Raji (cell line): ENCODE measurements around the gene PAPPA.

Source experiments
- POLR2A ChIP-seq: IDR thresholded peaks from 2 replicates; pipeline ENCODE4 v1.6.1; 2011; ENCODE audit warnings: low read depth, low read length, control low read depth; ENCODE audit not compliant: insufficient read depth

PAPPA gene

DNA sequence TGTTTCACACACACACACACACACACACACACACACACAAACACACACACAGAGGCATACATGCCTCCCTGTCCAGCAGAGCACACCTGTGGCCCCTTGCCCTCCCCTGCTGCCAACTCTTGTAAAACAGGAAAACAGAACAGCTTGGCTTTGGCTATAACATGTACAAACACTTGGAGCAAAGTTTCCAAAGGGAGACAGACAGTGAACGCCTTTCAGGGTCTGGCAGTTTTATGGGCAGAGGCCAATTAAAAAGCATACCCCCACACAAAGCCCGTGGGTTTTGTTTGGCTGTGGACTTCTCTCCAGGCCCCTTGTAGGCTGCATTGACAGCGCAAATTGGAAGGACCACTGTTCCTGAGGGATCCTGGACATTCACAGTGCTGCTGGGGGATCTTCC, 265.6 kb downstream of the PAPPA start:
- TF ChIP-seq POLR2A, result no peak

DNA sequence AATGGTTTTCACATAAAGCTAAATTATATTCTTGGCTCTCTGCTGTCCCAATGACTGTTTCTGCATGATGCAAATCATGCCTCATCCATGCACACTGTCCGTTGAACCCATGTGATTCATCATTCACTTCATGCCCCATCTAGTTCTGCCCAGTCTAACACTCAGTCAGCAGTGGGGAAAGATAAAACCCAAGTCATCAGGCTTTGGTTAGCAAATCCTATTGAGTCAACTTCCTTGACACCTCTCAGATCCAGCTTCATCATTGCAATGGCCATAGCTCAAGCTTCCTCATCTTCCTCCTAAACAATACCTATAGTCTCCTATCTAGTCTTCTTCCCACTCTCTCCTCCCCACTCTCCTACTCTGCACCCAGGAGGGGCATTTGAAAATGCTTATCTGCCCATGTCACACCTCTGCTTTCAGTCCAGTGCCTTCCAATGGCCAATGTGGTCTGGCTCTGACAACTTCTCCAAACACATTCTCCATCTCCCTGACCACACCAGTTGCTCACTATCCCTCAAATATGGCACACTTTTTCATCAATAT, 267.5 kb downstream of the PAPPA start:
- TF ChIP-seq POLR2A, result no peak

DNA sequence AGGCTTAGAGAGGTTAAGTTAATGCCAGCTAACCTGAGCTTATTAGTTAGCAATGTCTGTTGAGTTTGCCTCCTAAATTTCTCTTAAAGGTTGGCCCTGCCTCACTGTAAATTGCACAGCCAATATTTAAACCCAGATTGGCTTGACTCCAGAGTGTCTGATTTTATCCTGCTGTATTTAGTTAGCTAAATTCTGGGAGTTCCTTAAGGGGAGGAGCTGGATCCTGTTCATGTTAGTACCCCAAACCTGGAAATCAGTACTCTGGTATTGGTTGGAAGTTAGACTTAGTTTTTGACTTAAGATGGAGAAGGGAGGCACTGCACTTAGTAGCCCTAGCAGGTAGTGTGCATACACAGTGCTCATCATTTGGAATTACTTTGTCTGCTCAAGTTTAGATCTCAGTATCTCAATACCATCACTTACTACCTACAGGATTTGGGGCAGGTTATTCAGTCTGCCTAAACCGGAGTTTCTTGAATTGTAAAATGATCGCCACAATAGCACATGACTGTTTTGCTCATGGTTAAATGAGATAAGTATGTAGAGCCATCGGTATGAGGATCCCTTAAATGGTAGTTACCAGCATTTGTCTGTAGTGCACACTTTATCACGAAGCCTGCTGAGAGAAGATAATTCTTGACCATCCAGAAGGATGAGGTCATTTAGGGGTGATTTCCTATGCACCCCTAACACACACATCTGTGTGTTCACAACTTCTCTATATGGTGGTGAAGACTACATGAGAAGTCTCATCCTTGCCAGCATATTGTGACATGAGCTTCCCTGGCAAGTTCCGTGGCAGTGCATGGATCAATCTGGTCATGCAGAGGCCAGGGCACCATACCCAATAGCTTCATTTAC, 268.8 kb downstream of the PAPPA start:
- TF ChIP-seq POLR2A, result no peak

DNA sequence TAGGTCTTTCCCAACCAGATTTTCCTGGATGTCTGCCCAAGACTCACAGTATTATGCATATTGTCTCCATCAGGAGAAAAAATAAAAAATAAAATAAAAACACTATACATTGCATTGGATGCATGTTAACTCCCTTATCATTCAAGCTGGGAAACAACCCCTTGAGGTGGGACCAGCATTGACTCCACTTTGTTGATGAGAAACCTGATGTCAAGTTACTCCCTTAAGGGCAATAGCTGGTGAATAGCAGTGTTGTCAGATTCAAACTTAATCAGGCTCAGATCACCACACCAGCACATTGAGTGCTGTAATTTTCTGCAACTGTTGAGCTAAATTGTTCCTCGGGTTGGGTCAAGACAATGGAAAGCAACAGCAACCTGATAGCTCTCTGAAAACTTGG, 269.6 kb downstream of the PAPPA start:
- TF ChIP-seq POLR2A, result no peak

DNA sequence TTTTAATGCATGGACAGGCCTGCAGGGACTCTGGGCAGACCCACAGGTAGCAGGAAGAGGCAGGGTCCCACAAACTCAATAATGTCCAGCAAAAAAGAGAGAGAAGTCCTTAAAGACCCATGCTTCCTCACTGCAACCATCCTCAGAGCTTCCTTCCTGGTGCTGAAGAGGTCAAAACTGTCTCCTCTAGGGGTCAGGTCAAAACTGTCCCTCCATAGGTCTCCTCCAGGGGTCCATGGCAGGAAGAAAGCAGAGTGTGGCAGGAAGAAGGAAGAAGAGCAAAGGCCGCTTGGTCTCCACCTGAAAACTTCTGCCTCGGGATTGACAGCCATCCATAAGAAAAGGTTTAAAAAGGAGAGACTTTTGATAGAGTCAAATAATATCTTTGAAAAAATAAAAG, 271.7 kb downstream of the PAPPA start:
- TF ChIP-seq POLR2A, result no peak

DNA sequence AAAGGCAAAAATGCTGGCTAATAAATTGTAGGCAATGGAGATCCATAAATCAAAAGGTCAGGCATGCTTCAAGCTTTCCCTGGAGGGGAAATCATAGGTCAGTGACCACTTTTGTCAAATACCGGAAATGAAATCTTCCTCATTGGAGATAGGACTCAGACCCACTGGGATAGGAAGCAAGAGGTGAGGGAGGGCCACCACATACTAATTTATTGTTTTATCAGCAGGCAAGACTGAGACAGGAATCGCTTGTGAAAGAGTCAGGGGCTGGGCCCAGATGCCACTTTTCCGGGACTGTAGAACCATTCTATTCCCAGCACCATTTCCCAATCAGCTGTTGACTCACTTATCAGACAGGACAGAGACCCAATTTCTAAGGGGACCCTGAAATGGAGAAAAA, 277.3 kb downstream of the PAPPA start:
- TF ChIP-seq POLR2A, result no peak

DNA sequence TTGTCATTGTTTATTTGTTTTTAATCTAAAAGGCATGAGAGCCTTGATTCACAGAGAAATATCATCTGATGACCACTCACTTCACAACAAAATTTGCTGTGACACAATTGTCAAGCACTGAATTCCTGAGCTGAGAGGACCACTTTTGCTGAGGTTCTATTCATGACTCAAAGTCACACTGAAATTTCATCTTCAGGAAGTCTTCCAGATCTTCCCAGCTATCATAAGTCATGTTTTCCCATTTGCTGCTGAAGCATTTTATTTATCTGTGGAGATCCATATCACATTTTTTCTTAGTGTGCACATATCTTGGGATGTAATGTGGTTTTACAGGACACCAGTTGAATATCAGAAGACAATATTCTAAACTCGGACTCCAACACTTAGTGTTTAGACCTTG, 278.5 kb downstream of the PAPPA start:
- no peak for TF ChIP-seq POLR2A

DNA sequence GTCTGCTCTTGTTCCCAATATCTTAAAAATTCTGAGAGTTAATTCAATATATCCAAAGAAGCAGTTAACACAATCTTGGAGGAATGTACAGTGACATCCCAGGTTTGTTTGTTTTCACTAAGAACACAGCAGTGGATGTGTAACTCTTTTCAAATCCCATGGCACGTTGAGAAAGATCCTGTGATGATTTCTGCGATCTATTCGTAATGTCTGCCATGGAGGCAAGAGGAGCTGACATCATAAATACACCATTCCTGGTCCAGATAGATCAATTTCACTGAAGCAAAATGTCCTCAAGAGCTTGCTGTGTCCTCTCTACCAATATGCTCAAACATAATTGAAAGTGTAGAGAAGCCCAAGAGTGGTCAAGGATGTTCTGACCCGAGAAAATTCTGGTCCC, 280.7 kb downstream of the PAPPA start:
- no peak for TF ChIP-seq POLR2A

DNA sequence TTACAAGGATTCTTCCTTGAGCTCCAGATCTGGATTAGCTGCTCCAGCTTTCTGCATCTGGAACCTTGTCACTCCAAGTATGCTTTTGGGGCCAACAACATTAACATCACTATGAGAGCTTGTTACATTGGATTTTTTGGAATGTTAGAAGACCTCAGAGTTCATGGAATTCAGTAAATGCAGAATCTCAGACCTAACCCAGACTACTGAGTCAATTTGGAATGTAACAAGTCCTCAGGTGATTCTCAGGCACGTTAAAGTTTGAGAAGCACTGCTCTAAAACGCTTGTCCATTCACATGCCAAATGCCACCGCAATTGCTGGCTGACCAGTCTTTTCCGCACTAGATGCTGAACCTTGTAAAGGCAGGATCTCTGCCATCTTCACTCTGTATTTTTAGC, 282.1 kb downstream of the PAPPA start:
- TF ChIP-seq POLR2A, result no peak

DNA sequence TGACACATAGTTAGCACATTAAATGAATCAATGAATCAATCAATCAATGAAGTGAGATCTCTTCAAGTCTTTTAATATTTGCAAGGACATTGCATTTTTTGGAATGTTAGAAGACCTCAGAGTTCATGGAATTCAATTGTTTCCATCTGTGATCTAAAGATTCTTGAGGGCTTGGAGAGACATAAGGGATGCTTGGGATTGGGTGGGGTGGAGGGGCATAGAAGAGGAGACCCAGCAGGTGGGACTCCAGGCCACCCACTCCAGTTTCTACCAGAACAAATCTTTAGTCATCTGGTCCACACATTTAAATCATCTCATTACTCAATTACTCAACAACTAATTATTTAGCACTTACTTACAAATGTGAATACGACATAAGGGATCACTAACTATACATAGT, 282.5 kb downstream of the PAPPA start:
- TF ChIP-seq POLR2A, result no peak

DNA sequence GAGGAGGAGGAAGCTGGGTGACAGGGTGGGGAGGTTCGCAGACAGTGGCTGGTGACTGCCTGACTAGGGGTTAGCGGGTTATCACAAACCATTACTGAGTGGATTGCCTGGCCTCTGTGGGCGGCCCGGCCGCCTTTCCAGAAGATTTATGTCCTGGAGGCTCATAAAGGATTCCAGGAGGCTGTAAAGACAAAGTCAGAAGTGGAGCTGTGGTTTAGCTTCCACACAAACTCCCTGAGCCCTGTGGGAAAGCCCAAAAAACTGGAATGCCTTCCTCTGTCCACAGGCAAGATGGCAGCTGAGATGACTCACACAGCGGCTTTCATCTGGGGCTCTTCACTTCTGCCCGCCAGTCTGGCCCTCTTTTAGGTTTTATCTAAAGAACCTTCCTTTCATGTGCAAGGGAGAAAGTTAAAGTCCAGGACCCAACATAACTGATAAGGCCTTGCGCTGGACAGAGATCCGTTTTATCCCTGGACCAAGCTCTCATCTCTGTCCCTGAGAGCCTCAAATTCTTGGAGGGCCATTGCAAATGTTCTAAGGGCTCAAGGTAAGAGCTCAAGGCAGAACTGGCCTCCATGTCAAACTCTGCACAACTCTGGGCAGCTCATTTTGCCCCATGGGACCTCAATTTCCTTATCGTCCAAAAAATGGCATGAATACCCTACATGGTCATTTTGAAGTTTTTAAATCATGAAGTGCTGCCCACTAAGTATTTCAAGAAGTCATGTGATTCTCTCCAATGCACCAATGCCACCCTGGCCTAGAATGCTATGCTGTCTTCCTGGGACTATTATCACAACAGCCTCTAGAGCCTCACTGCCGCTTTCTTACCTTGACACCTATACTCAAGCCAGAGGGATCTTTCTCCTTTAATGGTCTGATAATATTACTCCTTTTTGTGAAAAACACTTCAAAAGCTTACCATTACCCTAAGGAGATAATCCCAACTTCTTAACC, 284.1 kb downstream of the PAPPA start:
- no peak for TF ChIP-seq POLR2A

DNA sequence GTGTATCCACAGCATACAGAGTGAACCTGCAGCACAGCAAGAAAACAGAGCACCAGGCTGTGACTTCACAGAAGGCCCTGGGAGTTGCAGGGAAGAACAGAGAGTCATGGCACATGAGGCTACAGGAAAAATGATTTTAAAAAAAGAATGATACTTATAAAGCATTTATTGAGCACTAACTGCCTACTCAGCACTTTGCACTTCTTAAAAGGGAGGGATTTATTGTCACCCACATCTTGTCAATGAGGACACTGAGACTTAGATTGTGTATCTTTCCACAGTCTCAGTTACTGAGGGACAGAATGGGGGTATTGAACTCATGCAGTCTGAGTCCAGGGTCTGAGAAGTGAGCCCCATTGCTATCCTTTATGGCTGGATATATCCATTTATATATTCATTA, 288.9 kb downstream of the PAPPA start:
- TF ChIP-seq POLR2A, result no peak

DNA sequence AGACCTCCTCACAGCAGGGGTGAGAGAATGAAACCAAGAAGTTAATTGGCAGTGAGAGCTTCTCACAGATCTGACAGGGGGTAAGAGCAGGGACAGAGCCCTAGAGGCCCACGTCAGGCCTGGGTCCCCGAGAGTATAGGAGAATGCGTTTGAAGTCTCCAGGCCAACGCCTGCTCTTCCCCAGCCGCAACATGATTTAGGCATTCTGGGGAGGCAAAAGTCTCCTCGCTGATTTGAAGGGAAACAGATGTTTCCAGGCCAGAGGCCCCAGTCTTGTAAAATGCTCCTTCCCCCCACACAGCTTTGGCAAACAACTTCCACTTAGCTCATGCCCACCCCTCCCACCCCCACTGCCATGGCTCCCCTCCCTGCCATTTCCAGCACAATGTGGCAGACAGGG, 294.3 kb downstream of the PAPPA start:
- no peak for TF ChIP-seq POLR2A

DNA sequence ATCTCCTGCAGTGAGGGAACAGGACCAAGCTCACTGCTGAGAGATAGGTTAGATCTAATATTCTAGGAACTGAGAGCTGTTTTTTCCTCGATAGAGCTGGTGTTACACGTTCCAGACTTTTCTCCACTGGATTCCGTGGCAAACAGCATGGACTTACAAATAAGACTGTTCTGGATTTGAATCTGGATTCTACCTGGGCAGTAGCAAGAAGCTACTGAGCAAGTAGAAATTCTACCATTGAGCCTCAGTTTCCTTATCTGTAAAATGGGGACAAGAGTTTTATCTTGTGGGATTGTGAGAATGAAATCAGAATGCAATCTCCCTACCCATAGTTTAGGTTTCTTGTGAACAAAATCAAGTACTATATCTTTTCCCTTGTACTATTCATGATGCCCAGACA, 294.8 kb downstream of the PAPPA start:
- TF ChIP-seq POLR2A, result no peak

DNA sequence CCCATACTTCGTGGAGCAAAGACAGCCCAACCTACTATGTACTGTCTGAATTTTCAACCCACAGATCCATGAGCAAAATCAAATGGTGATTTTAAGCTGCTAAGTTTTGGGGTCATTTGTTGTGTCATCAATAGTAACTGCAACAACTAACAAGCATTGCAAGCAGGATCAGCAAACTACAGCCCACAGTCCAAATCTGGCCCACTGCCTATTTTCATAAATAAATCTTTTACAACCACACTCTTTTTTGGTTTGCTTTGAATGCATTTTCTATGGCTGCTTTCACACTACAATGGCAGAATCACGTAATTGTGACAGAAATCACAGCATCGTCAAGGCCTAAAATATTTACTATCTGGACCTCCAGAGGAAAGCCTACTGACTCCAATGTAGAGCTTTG, 296.4 kb downstream of the PAPPA start:
- no peak for TF ChIP-seq POLR2A
